HCT116 (cell line): ENCODE data around the gene SBK2. TPM values are rescaled to one million over a fixed set of nuclear protein-coding genes. Genes with fewer than 3 reads are reported as not detected.

ENCODE experiments used
- ATAC-seq: fragments of 200-7000 bp; cut with Tn5 transposase; 2 replicates; pipeline ENCODE4 v1.9.1; 2020; ENCODE audit warnings: mild to moderate bottlenecking, moderate library complexity
- BruUV-seq: library from RNA; stranded (reverse); fragments of 400-500 nt; replicated peaks from 2 replicates; lab custom pipeline; 2021; lab: Mats Ljungman, UMichigan
- CTCF ChIA-PET: fragments of 300-600 bp; sonication (Branson Sonifier 250); formaldehyde crosslinking; loops from one replicate; lab custom pipeline; 2021; ENCODE audit warnings: antibody characterized with exemption; lab: Charles Lee
- POLR2A ChIA-PET: fragments of 300-600, 350-600 bp; sonication (Branson Sonifier 250); formaldehyde crosslinking; loops from one replicate; lab custom pipeline; 2021; ENCODE audit warnings: antibody characterized with exemption; lab: Charles Lee
- RAD21 ChIA-PET, 2 experiments: fragments of 300-600 bp; sonication (Branson Sonifier 250); formaldehyde crosslinking; loops; one replicate each; lab custom pipeline; 2023; ENCODE audit warnings: low total read pairs in 2 of 2; ENCODE audit not compliant: uncharacterized antibody in 2 of 2, unreplicated experiment in 2 of 2, low non-redundant PET in 1 of 2; lab: Charles Lee
- DNase-seq: peaks from one replicate; pipeline ENCODE4 v3.0.0-alpha.2; 2010; ENCODE audit warnings: low read depth, low spot score
- H2AFZ ChIP-seq: fragments of 200-600 bp; shearing (Covaris generic), sonication (generic); 2 replicates; pipeline ENCODE4 v1.6.1; 2017; ENCODE audit warnings: low read depth, mixed run types, mixed read lengths, antibody characterized with exemption, low read length; ENCODE audit not compliant: poor library complexity, severe bottlenecking
- H3K27ac ChIP-seq: 2 replicates; pipeline ENCODE4 v1.5.1; 2012; ENCODE audit warnings: low read depth, low read length
- H3K27me3 ChIP-seq: fragments of 200-600 bp; sonication (generic); 2 replicates; pipeline ENCODE4 v1.6.1; 2016; ENCODE audit warnings: mixed run types, low read length, mixed read lengths; ENCODE audit not compliant: insufficient read depth
- H3K36me3 ChIP-seq, 2 experiments: fragments of 200-500 bp in 1 of 2; fragments of 200-600 bp in 1 of 2; sonication (Bioruptor generic) in 1 of 2; sonication (generic) in 1 of 2; 2 replicates each; pipeline versions ENCODE4 v1.5.1 to v1.6.1; 2014 to 2016; ENCODE audit warnings: low read length in 2 of 2, inconsistent platforms in 1 of 2, mixed read lengths in 1 of 2, mixed run types in 1 of 2; ENCODE audit not compliant: insufficient read depth in 2 of 2, control insufficient read depth in 1 of 2
- H3K4me1 ChIP-seq, 2 experiments: fragments of 200-600 bp in 1 of 2; sonication (generic) in 1 of 2; 2 replicates each; pipeline versions ENCODE4 v1.5.1 to v1.6.1; 2012 to 2017; ENCODE audit warnings: low read length in 2 of 2, inconsistent platforms in 1 of 2, mild to moderate bottlenecking in 1 of 2, mixed read lengths in 1 of 2, mixed run types in 1 of 2, moderate library complexity in 1 of 2; ENCODE audit not compliant: insufficient read depth in 2 of 2, control insufficient read depth in 1 of 2
- H3K4me2 ChIP-seq: fragments of 200-600 bp; sonication (generic); 2 replicates; pipeline ENCODE4 v1.6.1; 2017; ENCODE audit warnings: mixed run types, low read length, mixed read lengths
- H3K4me3 ChIP-seq, 2 experiments: fragments of 200-600 bp in 1 of 2; sonication (generic) in 1 of 2; replicated peaks in 1 of 2; 2 replicates each; pipeline ENCODE4 v1.5.1; 2011 to 2016; ENCODE audit warnings: low read length in 2 of 2, control low read depth in 1 of 2, low read depth in 1 of 2, mild to moderate bottlenecking in 1 of 2, mixed read lengths in 1 of 2, mixed run types in 1 of 2
- H3K79me2 ChIP-seq: fragments of 200-600 bp; sonication (generic); 2 replicates; pipeline ENCODE4 v1.6.1; 2017; ENCODE audit warnings: mild to moderate bottlenecking, mixed run types, low read length, moderate library complexity, mixed read lengths; ENCODE audit not compliant: insufficient read depth
- H3K9ac ChIP-seq: fragments of 200-600 bp; sonication (generic); 2 replicates; pipeline ENCODE4 v1.6.1; 2016; ENCODE audit warnings: low read length, mixed read lengths
- H3K9me2 ChIP-seq: fragments of 200-600 bp; sonication (generic), shearing (Covaris generic); 2 replicates; pipeline ENCODE4 v1.6.1; 2017; ENCODE audit warnings: mixed run types, mild to moderate bottlenecking, moderate library complexity; ENCODE audit not compliant: insufficient read depth
- H3K9me3 ChIP-seq, 2 experiments: fragments of 200-500 bp in 1 of 2; fragments of 200-600 bp in 1 of 2; sonication (Bioruptor generic) in 1 of 2; sonication (generic) in 1 of 2; 2 replicates each; pipeline ENCODE4 v1.6.1; 2014 to 2017; ENCODE audit warnings: low read length in 2 of 2, mixed read lengths in 2 of 2, inconsistent platforms in 1 of 2, low read depth in 1 of 2, mild to moderate bottlenecking in 1 of 2, mixed run types in 1 of 2, moderate library complexity in 1 of 2; ENCODE audit not compliant: control insufficient read depth in 1 of 2, insufficient read depth in 1 of 2
- H4K20me1 ChIP-seq: fragments of 200-600 bp; sonication (generic), shearing (Covaris generic); 2 replicates; pipeline ENCODE4 v1.6.1; 2017; ENCODE audit warnings: mixed run types, mild to moderate bottlenecking, moderate library complexity; ENCODE audit not compliant: insufficient read depth
- ATF3 ChIP-seq: IDR thresholded peaks from 2 replicates; pipeline ENCODE4 v1.6.1; 2012
- CBX3 ChIP-seq: IDR thresholded peaks from 2 replicates; pipeline ENCODE4 v1.6.1; 2012; ENCODE audit warnings: low read depth
- CEBPB ChIP-seq: IDR thresholded peaks from 2 replicates; pipeline ENCODE4 v1.6.1; 2012; ENCODE audit warnings: low read depth
- CTCF ChIP-seq, 3 experiments: fragments of 200-600 bp in 1 of 3; sonication (generic) in 1 of 3; IDR thresholded peaks in 2 of 3; conservative IDR thresholded peaks in 1 of 3; 2 replicates each; pipeline ENCODE4 v1.5.1; 2012 to 2017; ENCODE audit warnings: low read depth in 2 of 3, low read length in 2 of 3, antibody characterized with exemption in 1 of 3, borderline replicate concordance in 1 of 3, control low read depth in 1 of 3, mild to moderate bottlenecking in 1 of 3, mixed read lengths in 1 of 3, mixed run types in 1 of 3, moderate library complexity in 1 of 3; ENCODE audit not compliant: insufficient read depth in 1 of 3
- EGR1 ChIP-seq: IDR thresholded peaks from 2 replicates; pipeline ENCODE4 v1.6.1; 2012; ENCODE audit warnings: low read depth
- EZH2phosphoT487 ChIP-seq: fragments of 200-600 bp; IDR thresholded peaks from 2 replicates; pipeline ENCODE4 v1.6.1; 2018; ENCODE audit warnings: antibody characterized with exemption, borderline replicate concordance
- FOSL1 ChIP-seq: IDR thresholded peaks from 2 replicates; pipeline ENCODE4 v1.6.1; 2012; ENCODE audit warnings: low read depth
- POLR2A ChIP-seq: IDR thresholded peaks from 2 replicates; pipeline ENCODE4 v1.7.0; 2011; ENCODE audit warnings: borderline replicate concordance; ENCODE audit not compliant: insufficient read depth, insufficient read length; ENCODE audit errors: extremely low read depth
- RAD21 ChIP-seq: IDR thresholded peaks from 2 replicates; pipeline ENCODE4 v1.6.1; 2012; ENCODE audit warnings: low read depth, mild to moderate bottlenecking
- SIN3A ChIP-seq: IDR thresholded peaks from 2 replicates; pipeline ENCODE4 v1.6.1; 2012; ENCODE audit warnings: low read depth
- SRF ChIP-seq: IDR thresholded peaks from 2 replicates; pipeline ENCODE4 v1.6.1; 2012; ENCODE audit warnings: low read depth
- TCF7L2 ChIP-seq: IDR thresholded peaks from 2 replicates; pipeline ENCODE4 v1.7.0; 2011; ENCODE audit warnings: borderline replicate concordance, inconsistent platforms; ENCODE audit not compliant: insufficient read depth, insufficient read length; ENCODE audit errors: extremely low read depth
- intact Hi-C: fragments of 100-400 bp; cut with micrococcal nuclease; formaldehyde crosslinking; loops from 2 replicates; pipeline ENCODE4 v1.10.0; 2022
- total RNA-seq: library from RNA; stranded (reverse); gene quantifications from one replicate; pipeline ENCODE4 v1.2.1, GENCODE V29; 2021; ENCODE audit not compliant: unreplicated experiment
- TF ChIP-seq, protein P1 (sequence below): IDR thresholded peaks from 2 replicates; pipeline ENCODE4 v1.6.1; 2012

SBK2 gene
- total RNA-seq, 1 experiment from 2014 or later, result 0.30 TPM

GRCh38 chr19:55486971-55487923 lies 49.7 kb downstream of the SBK2 start:
- POLR2A ChIA-PET, result no interaction called here
- RAD21 ChIA-PET, result no interaction called here
- BruUV-seq, result TSS peak; percentile 61

More at GRCh38 chr19:55486971-55487923, 49.7 kb downstream of the SBK2 start:
- peaks cover 7% of the 10 kb centered on the region; the same call in 1 of the 2 replicates for H3K79me2 ChIP-seq
- peaks cover 10 to 34% of the 10 kb centered on the region in 2 experiments; a peak in 3 of 4 replicates for H3K4me1 ChIP-seq
- H3K27ac ChIP-seq, result peak overlapping the region; percentile 35; the same call in 1 of the 2 replicates
- no peaks in the 10 kb centered on the region for H3K9me2 ChIP-seq
- no peaks in the 10 kb centered on the region for H3K36me3 ChIP-seq
- no peaks in the 10 kb centered on the region for H3K27me3 ChIP-seq
- no peaks in the 10 kb centered on the region for H4K20me1 ChIP-seq
- no peak for ATAC-seq
- CTCF ChIA-PET, result interaction anchor here (1.4 kb wide), 1 partner anchor 17 kb away, joined by 4 read pairs; no protein-coding TSS in a partner anchor
- TF ChIP-seq CBX3 (no peak), FOSL1 (no peak), SIN3A (no peak), ATF3 (no peak), EZH2phosphoT487 (no peak), EGR1 (no peak), POLR2A (no peak), CTCF (IDR thresholded peaks at IDR 0.05 in 2 of 3, conservative IDR thresholded peaks at IDR 0.05 in 1 of 3; ENCODE audit: borderline replicate concordance in 1 of 3, insufficient read depth in 1 of 3, low read depth in 2 of 3, low read length in 2 of 3) (no peak), RAD21 (no peak), TCF7L2 (no peak), SRF (no peak), CEBPB (no peak)
- TF ChIP-seq, protein P1, sequence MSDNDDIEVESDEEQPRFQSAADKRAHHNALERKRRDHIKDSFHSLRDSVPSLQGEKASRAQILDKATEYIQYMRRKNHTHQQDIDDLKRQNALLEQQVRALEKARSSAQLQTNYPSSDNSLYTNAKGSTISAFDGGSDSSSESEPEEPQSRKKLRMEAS, result no peak
- H3K4me3 ChIP-seq, result no peak overlapping the region
- no peak overlapping the region; the same call in 1 of the 2 replicates for H3K9ac ChIP-seq
- no peak overlapping the region for H2AFZ ChIP-seq
- no peak overlapping the region; the same call in 1 of the 2 replicates for H3K4me2 ChIP-seq
- no peak for DNase-seq
- no peaks in the 10 kb centered on the region for H3K9me3 ChIP-seq
- intact Hi-C loops, result no loop called here
